Omental fat pad (tissue), 4 donors: ENCODE results near the gene SPATA33. TPM values are rescaled to one million over a fixed set of nuclear protein-coding genes. Genes with fewer than 3 reads are reported as not detected.
"Not testable (repeated sequence)": the region's sequence is repeated elsewhere in the genome, so short reads cannot be mapped to it uniquely, and the experiment has no call there.

Experiments
- ATAC-seq: fragments of 150-250 bp; one replicate; pipeline ENCODE4 v1.9.1; 2016; ENCODE audit warnings: mild to moderate bottlenecking, moderate library complexity; ENCODE audit not compliant: low FRiP score
- DNase-seq: peaks from one replicate; pipeline ENCODE4 v3.0.0-alpha.2; 2019; ENCODE audit warnings: low spot score
- CTCF ChIP-seq, 3 donors: fragments of 450-650 bp; IDR thresholded peaks; one replicate each; pipeline ENCODE4 v1.5.1; 2016 to 2017; ENCODE audit warnings: antibody characterized with exemption in 3 of 3, mild to moderate bottlenecking in 3 of 3, moderate library complexity in 2 of 3
- total RNA-seq, 4 donors: library from RNA; depleted of rRNA; stranded (reverse); fragments of >200 nt; gene quantifications; one replicate each; pipeline ENCODE4 v1.1.0, GENCODE V29; 2016

The SPATA33 gene
- total RNA-seq, 4 donors from 2014 or later: 1.8 to 7.1 (median 4.3) TPM

DNA sequence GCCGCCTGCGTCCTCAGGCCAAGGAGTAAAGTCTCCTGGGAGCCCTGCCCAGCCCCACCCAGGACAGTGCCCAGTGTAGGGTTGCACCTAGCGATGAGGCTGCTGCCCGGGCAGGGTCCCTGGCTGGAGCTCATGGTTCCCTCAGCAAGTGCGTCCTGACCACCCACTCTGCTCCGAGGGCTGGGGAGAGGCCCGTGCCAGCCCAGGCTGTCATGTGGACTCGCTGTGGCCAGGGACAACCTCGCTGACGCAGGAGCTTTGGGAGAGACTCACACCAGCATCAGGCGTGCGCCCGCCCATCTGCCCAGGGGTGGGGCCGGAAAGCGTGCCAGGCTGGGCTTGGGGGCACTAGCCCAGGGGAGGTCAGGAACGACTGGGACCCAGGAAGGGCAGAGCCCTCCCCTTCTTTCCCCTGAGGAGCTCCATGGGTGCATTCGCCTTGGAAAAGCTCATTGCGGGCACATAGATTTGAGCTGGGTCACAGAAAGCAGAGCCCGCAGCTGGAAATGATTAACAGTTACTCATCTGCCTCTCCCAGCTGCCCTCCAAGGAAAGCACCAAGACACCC is 24.5 kb upstream of the SPATA33 start:
- TF ChIP-seq CTCF (IDR thresholded peaks at IDR 0.05): no peak
- DNase-seq (no peak), ATAC-seq (no peak)

DNA sequence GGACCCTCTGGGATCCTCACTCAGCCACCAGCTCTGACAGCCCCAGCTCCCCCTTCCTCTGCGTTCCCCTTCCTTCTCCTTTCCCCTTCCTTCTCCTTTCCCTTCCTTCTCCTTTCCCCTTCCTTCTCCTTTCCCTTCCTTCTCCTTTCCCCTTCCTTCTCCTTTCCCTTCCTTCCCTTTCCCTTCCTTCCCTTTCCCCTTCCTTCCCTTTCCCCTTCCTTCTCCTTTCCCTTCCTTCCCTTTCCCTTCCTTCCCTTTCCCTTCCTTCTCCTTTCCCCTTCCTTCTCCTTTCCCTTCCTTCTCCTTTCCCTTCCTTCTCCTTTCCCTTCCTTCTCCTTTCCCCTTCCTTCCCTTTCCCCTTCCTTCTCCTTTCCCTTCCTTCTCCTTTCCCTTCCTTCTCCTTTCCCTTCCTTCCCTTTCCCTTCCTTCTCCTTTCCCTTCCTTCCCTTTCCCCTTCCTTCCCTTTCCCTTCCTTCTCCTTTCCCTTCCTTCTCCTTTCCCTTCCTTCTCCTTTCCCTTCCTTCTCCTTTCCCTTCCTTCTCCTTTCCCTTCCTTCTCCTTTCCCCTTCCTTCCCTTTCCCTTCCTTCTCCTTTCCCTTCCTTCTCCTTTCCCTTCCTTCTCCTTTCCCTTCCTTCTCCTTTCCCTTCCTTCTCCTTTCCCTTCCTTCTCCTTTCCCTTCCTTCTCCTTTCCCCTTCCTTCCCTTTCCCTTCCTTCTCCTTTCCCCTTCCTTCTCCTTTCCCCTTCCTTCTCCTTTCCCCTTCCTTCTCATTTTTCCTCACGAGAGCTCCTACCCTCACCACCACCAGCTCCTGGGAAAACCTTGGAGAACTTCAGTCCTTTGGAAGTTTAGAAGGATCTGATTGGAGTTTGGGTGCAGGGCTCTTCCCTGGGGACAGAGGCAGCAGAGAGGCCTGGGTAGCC is 22.9 kb upstream of the SPATA33 start:
- DNase-seq, ATAC-seq: not testable (repeated sequence)

GRCh38 chr16:89636663-89637062 is 21.0 kb upstream of the SPATA33 start:
- no peak for ATAC-seq
- no peak for DNase-seq
- TF ChIP-seq CTCF (IDR thresholded peaks at IDR 0.05): no peak

DNA sequence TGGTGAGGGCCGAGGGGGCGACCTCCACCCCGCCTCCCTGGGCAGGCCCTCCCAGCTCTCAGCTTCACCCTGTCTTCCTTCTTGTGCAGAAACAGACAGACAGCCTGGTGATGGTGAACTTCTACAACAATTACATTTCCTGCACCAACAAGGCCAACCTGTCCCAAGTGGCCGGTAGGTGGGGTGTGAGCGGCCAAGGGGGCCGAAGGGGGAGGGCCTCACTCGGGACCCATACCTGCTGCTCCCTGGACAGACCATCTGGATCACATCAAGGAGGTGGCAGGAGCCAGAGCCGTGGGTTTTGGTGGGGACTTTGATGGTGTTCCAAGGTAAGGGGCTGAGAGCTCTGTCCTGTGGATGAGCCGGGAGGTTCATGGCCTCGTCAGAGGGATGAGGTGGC is 20.3 kb upstream of the SPATA33 start:
- DNase-seq (no peak), ATAC-seq (no peak)
- no peak for TF ChIP-seq CTCF (IDR thresholded peaks at IDR 0.05)

- no peak for DNase-seq
- no peak for TF ChIP-seq CTCF (IDR thresholded peaks at IDR 0.05)
These were observed 19.2 kb upstream of the SPATA33 start for GRCh38 chr16:89638455-89638854.

DNA sequence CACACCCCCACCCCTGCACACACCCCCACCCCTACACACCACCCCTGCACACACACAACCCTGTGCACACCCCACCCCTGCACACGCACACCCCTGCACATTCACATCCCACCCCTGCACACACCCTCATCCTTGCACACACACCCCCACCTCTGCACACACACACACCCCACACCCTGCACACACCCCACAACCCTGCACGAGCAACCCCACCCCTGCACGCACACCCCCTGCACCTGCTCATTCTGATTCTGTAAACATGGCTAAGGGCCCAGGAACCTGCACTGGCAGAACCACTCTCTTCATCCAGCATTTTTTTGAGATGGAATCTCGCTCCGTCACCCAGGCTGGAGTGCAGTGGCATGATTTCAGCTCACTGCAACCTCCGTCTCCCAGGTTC is 18.3 kb upstream of the SPATA33 start:
- TF ChIP-seq CTCF (IDR thresholded peaks at IDR 0.05): no peak
- no peak for ATAC-seq
- DNase-seq: no peak

More at GRCh38 chr16:89638455-89638854, 19.2 kb upstream of the SPATA33 start:
- no peak for ATAC-seq

DNA sequence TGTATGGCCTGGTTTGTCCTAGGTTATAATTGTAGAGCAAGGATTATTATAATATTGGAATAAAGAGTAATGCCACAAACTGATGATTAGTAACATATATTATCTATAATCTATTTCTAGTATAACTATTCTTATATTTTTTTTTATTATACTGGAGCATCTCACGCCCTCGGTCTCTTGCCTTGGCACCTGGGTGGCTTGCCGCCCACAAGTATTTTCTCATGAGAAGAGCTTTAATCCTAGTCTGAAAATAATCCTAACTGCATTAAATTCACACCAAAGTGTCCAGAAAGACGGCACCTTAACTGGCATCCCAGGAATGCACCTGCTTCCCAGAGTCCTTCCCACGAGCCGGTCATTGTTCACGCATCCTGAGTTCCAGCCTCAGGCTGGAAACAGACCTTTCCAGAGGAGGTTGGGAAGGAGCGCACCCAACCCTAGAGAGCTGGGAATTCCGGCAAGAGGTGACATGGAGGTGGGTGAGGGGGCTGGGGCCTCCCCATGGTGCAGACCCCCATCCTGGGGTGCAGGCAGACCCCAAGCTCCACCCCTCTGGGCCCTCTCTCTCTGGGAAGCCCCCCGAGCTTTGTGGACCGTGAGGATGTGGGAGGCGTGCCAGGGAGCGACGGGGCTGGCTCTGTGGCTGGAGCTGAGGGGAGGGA is 16.0 kb upstream of the SPATA33 start:
- no peak for TF ChIP-seq CTCF (IDR thresholded peaks at IDR 0.05)
- no peak for ATAC-seq

More for the DNA sequence above, 16.0 kb upstream of the SPATA33 start:
- no peak for DNase-seq
